ENCODE results near the gene NCK1. TPM values are rescaled to one million over a fixed set of nuclear protein-coding genes. Genes with fewer than 3 reads are reported as not detected.

Gene NCK1
- total RNA-seq, 4 donors from 2014 or later, result 48.4 to 85.3 (median 60.2) TPM

GRCh38 chr3:136929977-136930670, 68.1 kb downstream of the NCK1 start:
- H3K27ac ChIP-seq, result peak overlapping the region; percentile 19 to 55
- no peaks in the 10 kb centered on the region for H3K27me3 ChIP-seq
- DNase-seq, result peak; percentile 49 to 56
- H3K4me3 ChIP-seq, result no peak overlapping the region
- H3K9me3 ChIP-seq, result no peaks in the 10 kb centered on the region
- intact Hi-C loops (cut with DNase I; ENCODE audit: low total_unique reads), result no loop called here
- H3K36me3 ChIP-seq, result no peaks in the 10 kb centered on the region
- TF ChIP-seq POLR2A (IDR thresholded peaks at IDR 0.05), result no peak
- TF ChIP-seq, protein P1, sequence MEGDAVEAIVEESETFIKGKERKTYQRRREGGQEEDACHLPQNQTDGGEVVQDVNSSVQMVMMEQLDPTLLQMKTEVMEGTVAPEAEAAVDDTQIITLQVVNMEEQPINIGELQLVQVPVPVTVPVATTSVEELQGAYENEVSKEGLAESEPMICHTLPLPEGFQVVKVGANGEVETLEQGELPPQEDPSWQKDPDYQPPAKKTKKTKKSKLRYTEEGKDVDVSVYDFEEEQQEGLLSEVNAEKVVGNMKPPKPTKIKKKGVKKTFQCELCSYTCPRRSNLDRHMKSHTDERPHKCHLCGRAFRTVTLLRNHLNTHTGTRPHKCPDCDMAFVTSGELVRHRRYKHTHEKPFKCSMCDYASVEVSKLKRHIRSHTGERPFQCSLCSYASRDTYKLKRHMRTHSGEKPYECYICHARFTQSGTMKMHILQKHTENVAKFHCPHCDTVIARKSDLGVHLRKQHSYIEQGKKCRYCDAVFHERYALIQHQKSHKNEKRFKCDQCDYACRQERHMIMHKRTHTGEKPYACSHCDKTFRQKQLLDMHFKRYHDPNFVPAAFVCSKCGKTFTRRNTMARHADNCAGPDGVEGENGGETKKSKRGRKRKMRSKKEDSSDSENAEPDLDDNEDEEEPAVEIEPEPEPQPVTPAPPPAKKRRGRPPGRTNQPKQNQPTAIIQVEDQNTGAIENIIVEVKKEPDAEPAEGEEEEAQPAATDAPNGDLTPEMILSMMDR (IDR thresholded peaks at IDR 0.05), result no peak
- H3K4me1 ChIP-seq, result peaks cover 0 to 8% of the 10 kb centered on the region in 2 donors

DNA sequence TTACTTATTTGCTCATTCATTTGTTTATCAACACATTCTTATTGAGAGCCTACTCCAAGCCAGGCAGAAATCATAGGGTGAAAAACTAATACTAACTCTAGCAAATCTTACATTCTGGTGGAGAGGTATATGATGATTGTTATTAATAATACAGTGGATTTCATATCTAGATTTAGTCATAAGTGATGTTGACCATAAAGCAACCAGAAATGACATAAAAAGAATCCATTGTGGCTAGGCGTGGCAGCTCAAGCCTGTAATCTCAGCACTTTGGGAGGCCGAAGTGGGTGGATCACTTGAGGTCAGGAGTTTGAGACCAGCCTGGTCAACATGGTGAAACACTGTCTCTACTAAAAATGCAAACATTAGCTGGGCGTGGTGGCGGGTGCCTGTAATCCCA, 69.6 kb downstream of the NCK1 start:
- no peaks in the 10 kb centered on the region for H3K36me3 ChIP-seq
- H3K9me3 ChIP-seq, result no peaks in the 10 kb centered on the region
- no peaks in the 10 kb centered on the region for H3K27me3 ChIP-seq
- DNase-seq, result no peak
- TF ChIP-seq POLR2A (IDR thresholded peaks at IDR 0.05), result no peak
- TF ChIP-seq, protein P1 (IDR thresholded peaks at IDR 0.05), result no peak
- H3K4me1 ChIP-seq, result peaks cover 0 to 8% of the 10 kb centered on the region in 2 donors
- no peak overlapping the region for H3K4me3 ChIP-seq
- peak overlapping the region in 1 of 2 donors; percentile 55 for H3K27ac ChIP-seq
- intact Hi-C loops (cut with DNase I; ENCODE audit: low total_unique reads), result no loop called here

DNA sequence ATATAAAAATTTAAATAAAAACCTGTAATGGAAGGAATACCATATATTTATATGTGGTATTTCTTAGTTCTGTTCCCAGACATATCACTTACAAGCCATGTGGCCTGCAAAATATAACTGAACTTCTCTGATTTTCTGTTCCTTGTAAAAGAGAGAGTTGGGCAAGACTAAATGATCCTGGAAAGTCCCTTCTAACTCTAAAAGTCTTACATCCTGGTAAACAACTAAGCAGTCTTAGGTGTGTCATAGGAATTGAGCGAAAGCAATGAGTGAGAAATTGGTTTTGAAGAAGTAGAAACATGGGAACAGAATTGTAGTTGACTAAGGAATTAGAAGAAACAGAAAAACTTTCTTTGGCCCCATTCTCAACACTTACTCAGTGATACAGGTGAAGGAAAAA, 70.5 kb downstream of the NCK1 start:
- Histone ChIP-seq H3K9me3 (no peaks in the 10 kb centered on the region), H3K4me3 (no peak overlapping the region), H3K4me1 (peaks cover 0 to 8% of the 10 kb centered on the region in 2 donors), H3K36me3 (no peaks in the 10 kb centered on the region), H3K27ac (peak overlapping the region in 1 of 2 donors; percentile 13), H3K27me3 (no peaks in the 10 kb centered on the region)
- intact Hi-C loops (cut with DNase I; ENCODE audit: low total_unique reads), result no loop called here
- TF ChIP-seq, protein P1 (IDR thresholded peaks at IDR 0.05), result no peak
- TF ChIP-seq POLR2A (IDR thresholded peaks at IDR 0.05), result no peak
- DNase-seq, result no peak

DNA sequence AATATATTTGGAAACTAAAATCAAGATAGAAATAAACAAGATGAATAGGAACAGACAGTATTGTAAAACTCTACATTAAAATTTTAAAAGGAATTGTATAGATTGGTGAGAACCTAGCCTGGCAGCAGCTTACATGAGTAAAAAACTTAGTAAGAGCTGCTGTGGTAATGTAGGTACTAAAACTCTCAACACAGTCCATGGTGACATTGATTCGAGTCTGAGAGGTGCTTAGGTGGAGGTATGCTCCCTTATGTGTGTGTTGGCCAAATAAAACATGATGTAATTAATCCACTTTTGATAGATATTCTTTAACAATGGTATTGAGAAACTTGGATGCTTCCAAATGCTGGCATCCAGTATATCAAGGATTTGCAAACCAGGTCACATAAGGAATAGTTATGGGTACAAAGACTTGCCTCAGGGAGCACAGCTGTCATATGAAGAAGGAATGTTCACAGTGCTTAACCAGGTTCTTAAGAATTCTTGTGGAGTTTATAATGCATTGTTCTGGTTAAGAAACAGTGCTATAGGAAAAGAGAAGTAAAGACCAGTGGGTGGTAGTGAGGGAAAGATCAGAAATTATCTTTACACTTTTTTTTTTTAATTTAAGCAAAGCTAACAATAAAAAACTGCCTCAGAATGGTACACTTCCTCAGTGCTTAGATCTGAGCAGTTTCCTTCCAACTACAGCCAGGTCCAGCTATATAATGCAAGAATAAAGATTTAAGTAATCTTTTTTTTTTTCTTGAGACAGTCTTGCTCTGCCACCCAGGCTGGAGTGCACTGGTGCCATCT, 71.2 kb downstream of the NCK1 start:
- H3K4me1 ChIP-seq, result peaks cover 0 to 8% of the 10 kb centered on the region in 2 donors
- H3K27me3 ChIP-seq, result no peaks in the 10 kb centered on the region
- intact Hi-C loops (cut with DNase I; ENCODE audit: low total_unique reads), result no loop called here
- H3K27ac ChIP-seq, result no peak overlapping the region
- no peaks in the 10 kb centered on the region for H3K9me3 ChIP-seq
- no peaks in the 10 kb centered on the region for H3K36me3 ChIP-seq
- DNase-seq, result no peak
- H3K4me3 ChIP-seq, result no peak overlapping the region
- TF ChIP-seq POLR2A (IDR thresholded peaks at IDR 0.05), result no peak
- TF ChIP-seq, protein P1 (IDR thresholded peaks at IDR 0.05), result no peak

GRCh38 chr3:136937175-136937574, 75.2 kb downstream of the NCK1 start:
- Histone ChIP-seq H3K27ac (no peak overlapping the region), H3K36me3 (no peaks in the 10 kb centered on the region), H3K4me1 (no peaks in the 10 kb centered on the region), H3K4me3 (no peak overlapping the region), H3K9me3 (no peaks in the 10 kb centered on the region), H3K27me3 (no peaks in the 10 kb centered on the region)
- intact Hi-C loops (cut with DNase I; ENCODE audit: low total_unique reads), result no loop called here
- DNase-seq, result no peak
- TF ChIP-seq POLR2A (IDR thresholded peaks at IDR 0.05), result no peak
- TF ChIP-seq, protein P1 (IDR thresholded peaks at IDR 0.05), result no peak

Measured in uterus (tissue), 4 donors.